ENCODE measurements around the gene PCDHGA3. TPM values are rescaled to one million over a fixed set of nuclear protein-coding genes. Genes with fewer than 3 reads are reported as not detected.
"Not testable (repeated sequence)": the region's sequence is repeated elsewhere in the genome, so short reads cannot be mapped to it uniquely, and the experiment has no call there.

PCDHGA3 gene
- total RNA-seq, 2 experiments from 2014 or later = not detected

DNA sequence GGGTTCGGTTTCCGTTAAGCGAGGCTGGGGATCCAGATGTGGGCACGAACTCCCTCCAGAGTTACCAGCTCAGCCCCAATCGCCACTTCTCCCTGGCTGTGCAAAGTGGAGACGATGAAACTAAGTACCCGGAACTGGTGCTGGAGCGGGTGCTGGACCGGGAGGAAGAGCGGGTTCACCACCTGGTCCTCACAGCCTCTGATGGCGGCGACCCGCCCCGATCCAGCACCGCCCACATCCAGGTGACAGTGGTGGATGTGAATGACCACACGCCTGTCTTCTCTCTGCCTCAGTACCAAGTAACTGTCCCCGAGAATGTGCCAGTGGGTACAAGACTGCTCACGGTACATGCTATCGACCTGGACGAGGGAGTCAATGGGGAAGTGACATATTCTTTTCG is 39.7 kb downstream of the PCDHGA3 start:
- CTCF ChIA-PET = interaction anchor here (0.6 to 0.7 kb wide), 2 partner anchors 188 to 223 kb away, joined by 3 read pairs; no protein-coding TSS in a partner anchor
- Mint-ChIP-seq H3K36me3 (ENCODE audit: low read depth) (peaks cover 12% of the 10 kb centered on the region), H3K27me3 (peaks cover 66% of the 10 kb centered on the region), H3K27ac (no peak overlapping the region), H3K9me3 (ENCODE audit: low read depth) (peaks cover 29% of the 10 kb centered on the region), H3K4me1 (no peaks in the 10 kb centered on the region), H3K4me3 (no peak overlapping the region)
- no peak for ATAC-seq
- intact Hi-C loops (cut with DNase I, micrococcal nuclease) = no loop called here
- no peak for DNase-seq
- POLR2A ChIA-PET = no interaction called here

- Mint-ChIP-seq H3K4me3 (no peak overlapping the region), H3K27ac (no peak overlapping the region), H3K36me3 (ENCODE audit: low read depth) (peaks cover 15% of the 10 kb centered on the region), H3K9me3 (ENCODE audit: low read depth) (peaks cover 35% of the 10 kb centered on the region), H3K27me3 (peaks cover 70% of the 10 kb centered on the region), H3K4me1 (no peaks in the 10 kb centered on the region)
- CTCF ChIA-PET = no interaction called here
- DNase-seq (no peak), ATAC-seq (no peak)
- POLR2A ChIA-PET = no interaction called here
- intact Hi-C loops (cut with DNase I, micrococcal nuclease) = no loop called here
Measured at GRCh38 chr5:141384471-141385267, 41.0 kb downstream of the PCDHGA3 start.

GRCh38 chr5:141387557-141388311 is 44.1 kb downstream of the PCDHGA3 start, which contains the start of gene PCDHGB4:
Gene PCDHGB4, plus strand, starts transcription at chr5:141387698. Its CDS starts 187 bp downstream, at chr5:141387885.
- H3K4me1 Mint-ChIP-seq; intact Hi-C loops (cut with DNase I, micrococcal nuclease); H3K27ac Mint-ChIP-seq: not testable (repeated sequence)
- Mint-ChIP-seq H3K9me3 (ENCODE audit: low read depth) (peaks cover 42% of the 10 kb centered on the region), H3K36me3 (ENCODE audit: low read depth) (peaks cover 18% of the 10 kb centered on the region), H3K27me3 (peaks cover 71% of the 10 kb centered on the region), H3K4me3 (peak within 1 kb of the TSS; percentile 23)
- DNase-seq (peak; percentile 56), ATAC-seq (peak; percentile 68)
- POLR2A ChIA-PET = interaction anchor here (0.6 kb wide), 1 partner anchor 127 kb away, joined by 3 read pairs; no protein-coding TSS in a partner anchor
- CTCF ChIA-PET = interaction anchor here (1.2 to 1.3 kb wide), 2 partner anchors 10 to 43 kb away, joined by 3 read pairs; partner anchors contain the start of gene PCDHGB5

DNA sequence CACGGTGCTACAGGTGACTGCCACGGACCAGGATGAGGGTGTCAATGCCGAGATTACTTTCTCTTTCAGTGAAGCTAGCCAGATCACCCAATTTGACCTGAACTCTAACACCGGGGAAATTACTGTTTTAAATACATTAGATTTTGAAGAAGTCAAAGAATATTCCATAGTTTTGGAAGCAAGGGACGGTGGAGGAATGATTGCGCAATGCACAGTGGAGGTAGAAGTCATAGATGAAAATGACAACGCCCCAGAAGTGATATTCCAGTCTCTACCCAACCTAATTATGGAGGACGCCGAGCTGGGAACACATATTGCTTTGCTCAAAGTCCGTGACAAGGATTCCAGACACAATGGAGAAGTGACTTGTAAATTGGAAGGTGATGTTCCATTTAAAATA is 45.0 kb downstream of the PCDHGA3 start:
- intact Hi-C loops (cut with DNase I, micrococcal nuclease) = no loop called here
- Mint-ChIP-seq H3K9me3 (ENCODE audit: low read depth) (peaks cover 43% of the 10 kb centered on the region), H3K4me1 (no peaks in the 10 kb centered on the region), H3K27me3 (peaks cover 69% of the 10 kb centered on the region), H3K36me3 (ENCODE audit: low read depth) (peaks cover 21% of the 10 kb centered on the region), H3K27ac (no peak overlapping the region), H3K4me3 (no peak overlapping the region)
- ChIA-PET POLR2A (no interaction called here), CTCF (interaction anchor here (1.2 kb wide), 1 partner anchor 9 kb away, joined by 3 read pairs; the partner anchor contains the start of gene PCDHGB5)
- DNase-seq (no peak), ATAC-seq (no peak)

DNA sequence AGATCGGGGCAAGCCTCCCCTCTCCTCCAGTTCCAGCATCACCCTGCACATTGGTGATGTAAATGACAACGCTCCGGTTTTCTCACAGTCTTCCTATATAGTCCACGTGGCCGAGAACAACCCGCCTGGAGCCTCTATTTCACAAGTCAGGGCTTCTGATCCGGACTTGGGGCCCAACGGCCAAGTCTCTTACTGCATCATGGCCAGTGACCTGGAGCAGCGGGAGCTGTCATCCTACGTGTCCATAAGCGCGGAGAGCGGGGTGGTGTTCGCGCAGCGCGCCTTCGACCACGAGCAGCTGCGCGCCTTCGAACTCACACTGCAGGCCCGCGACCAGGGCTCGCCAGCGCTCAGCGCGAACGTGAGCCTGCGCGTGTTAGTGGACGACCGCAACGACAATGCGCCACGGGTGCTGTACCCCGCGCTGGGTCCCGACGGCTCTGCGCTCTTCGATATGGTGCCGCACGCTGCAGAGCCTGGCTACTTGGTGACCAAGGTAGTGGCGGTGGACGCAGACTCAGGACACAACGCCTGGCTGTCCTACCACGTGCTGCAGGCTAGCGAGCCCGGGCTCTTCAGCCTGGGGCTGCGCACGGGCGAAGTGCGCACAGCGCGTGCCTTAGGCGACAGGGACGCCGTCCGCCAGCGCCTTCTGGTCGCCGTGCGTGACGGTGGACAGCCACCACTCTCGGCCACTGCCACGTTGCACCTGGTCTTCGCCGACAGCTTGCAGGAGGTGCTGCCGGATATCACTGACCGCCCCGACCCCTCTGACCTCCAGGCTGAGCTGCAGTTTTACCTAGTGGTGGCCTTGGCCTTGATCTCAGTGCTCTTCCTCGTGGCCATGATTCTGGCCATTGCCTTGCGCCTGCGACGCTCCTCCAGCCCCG is 45.8 kb downstream of the PCDHGA3 start:
- H3K27me3 Mint-ChIP-seq = peaks cover 69% of the 10 kb centered on the region
- ATAC-seq = no peak
- CTCF ChIA-PET = interaction anchor here (0.6 to 2.6 kb wide), 4 partner anchors 14 to 124 kb away, joined by 3 to 7 read pairs (median 4); partner anchors contain the start of gene PCDHGA4

GRCh38 chr5:141392429-141393198 is 49.0 kb downstream of the PCDHGA3 start, which contains the start of gene PCDHGA8:
Gene PCDHGA8, plus strand, starts transcription at chr5:141392633. Its CDS starts 181 bp downstream, at chr5:141392814.
- Mint-ChIP-seq H3K4me3 (no peak within 1 kb of the TSS), H3K27ac (no peak within 1 kb of the TSS), H3K9me3 (ENCODE audit: low read depth) (peaks cover 38% of the 10 kb centered on the region), H3K4me1 (no peaks in the 10 kb centered on the region), H3K27me3 (peaks cover 60% of the 10 kb centered on the region), H3K36me3 (ENCODE audit: low read depth) (peaks cover 29% of the 10 kb centered on the region)
- CTCF ChIA-PET = interaction anchor here (0.7 to 1.3 kb wide), 3 partner anchors 28 to 475 kb away, joined by 3 to 4 read pairs (median 3); partner anchors contain the start of genes PCDHGA2 and PCDHGA5
- intact Hi-C loops (cut with DNase I, micrococcal nuclease) = no loop called here
- POLR2A ChIA-PET = interaction anchor here (0.6 kb wide), 1 partner anchor 62 kb away, joined by 4 read pairs; the partner anchor contains the start of gene PCDHGA1
- ATAC-seq (no peak), DNase-seq (no peak)

More for the DNA sequence above, 45.8 kb downstream of the PCDHGA3 start:
- POLR2A ChIA-PET = no interaction called here
- Mint-ChIP-seq H3K9me3 (ENCODE audit: low read depth) (peaks cover 43% of the 10 kb centered on the region), H3K27ac (no peak overlapping the region), H3K4me1 (no peaks in the 10 kb centered on the region), H3K36me3 (ENCODE audit: low read depth) (peaks cover 23% of the 10 kb centered on the region), H3K4me3 (no peak overlapping the region)
- intact Hi-C loops (cut with DNase I, micrococcal nuclease) = no loop called here
- no peak for DNase-seq

DNA sequence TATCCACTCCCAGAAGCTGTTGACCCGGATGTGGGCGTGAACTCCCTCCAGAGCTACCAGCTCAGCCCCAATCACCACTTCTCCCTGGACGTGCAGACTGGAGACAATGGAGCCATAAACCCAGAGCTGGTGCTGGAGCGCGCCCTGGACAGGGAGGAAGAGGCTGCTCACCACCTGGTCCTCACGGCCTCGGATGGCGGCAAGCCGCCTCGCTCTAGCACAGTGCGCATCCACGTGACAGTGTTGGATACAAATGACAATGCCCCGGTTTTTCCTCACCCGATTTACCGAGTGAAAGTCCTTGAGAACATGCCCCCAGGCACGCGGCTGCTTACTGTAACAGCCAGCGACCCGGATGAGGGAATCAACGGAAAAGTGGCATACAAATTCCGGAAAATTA is 49.6 kb downstream of the PCDHGA3 start:
- ChIA-PET CTCF (interaction anchor here (0.7 to 1.3 kb wide), 2 partner anchors 55 to 476 kb away, joined by 3 to 4 read pairs; partner anchors contain the start of gene PCDHGA2), POLR2A (no interaction called here)
- Mint-ChIP-seq H3K4me3 (no peak overlapping the region), H3K27me3 (peaks cover 58% of the 10 kb centered on the region), H3K9me3 (ENCODE audit: low read depth) (peaks cover 36% of the 10 kb centered on the region), H3K27ac (no peak overlapping the region), H3K36me3 (ENCODE audit: low read depth) (peaks cover 27% of the 10 kb centered on the region), H3K4me1 (no peaks in the 10 kb centered on the region)
- intact Hi-C loops (cut with DNase I, micrococcal nuclease) = no loop called here
- DNase-seq = no peak
- ATAC-seq = no peak

DNA sequence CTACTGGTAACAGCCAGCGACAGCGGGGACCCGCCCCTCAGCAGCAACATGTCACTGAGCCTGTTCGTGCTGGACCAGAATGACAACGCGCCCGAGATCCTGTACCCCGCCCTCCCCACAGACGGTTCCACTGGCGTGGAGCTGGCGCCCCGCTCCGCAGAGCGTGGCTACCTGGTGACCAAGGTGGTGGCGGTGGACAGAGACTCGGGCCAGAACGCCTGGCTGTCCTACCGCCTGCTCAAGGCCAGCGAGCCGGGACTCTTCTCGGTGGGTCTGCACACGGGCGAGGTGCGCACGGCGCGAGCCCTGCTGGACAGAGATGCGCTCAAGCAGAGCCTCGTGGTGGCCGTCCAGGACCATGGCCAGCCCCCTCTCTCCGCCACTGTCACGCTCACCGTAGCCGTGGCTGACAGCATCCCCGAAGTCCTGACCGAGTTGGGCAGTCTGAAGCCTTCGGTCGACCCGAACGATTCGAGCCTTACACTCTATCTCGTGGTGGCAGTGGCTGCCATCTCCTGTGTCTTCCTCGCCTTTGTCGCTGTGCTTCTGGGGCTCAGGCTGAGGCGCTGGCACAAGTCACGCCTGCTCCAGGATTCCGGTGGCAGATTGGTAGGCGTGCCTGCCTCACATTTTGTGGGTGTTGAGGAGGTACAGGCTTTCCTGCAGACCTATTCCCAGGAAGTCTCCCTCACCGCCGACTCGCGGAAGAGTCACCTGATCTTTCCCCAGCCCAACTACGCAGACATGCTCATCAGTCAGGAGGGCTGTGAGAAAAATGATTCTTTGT is 51.0 kb downstream of the PCDHGA3 start:
- Mint-ChIP-seq H3K27me3 (peaks cover 57% of the 10 kb centered on the region), H3K36me3 (ENCODE audit: low read depth) (peaks cover 28% of the 10 kb centered on the region), H3K9me3 (ENCODE audit: low read depth) (peaks cover 27% of the 10 kb centered on the region)
- POLR2A ChIA-PET; H3K4me1 Mint-ChIP-seq; H3K4me3 Mint-ChIP-seq; DNase-seq; intact Hi-C loops (cut with DNase I, micrococcal nuclease); ATAC-seq; H3K27ac Mint-ChIP-seq: not testable (repeated sequence)
- CTCF ChIA-PET = interaction anchor here (1.2 to 1.5 kb wide), 2 partner anchors 163 to 169 kb away, joined by 3 to 5 read pairs; no protein-coding TSS in a partner anchor
